ENCODE data around the gene BIVM.
"Not testable (repeated sequence)": the region's sequence is repeated elsewhere in the genome, so short reads cannot be mapped to it uniquely, and the experiment has no call there.

Gene BIVM

DNA sequence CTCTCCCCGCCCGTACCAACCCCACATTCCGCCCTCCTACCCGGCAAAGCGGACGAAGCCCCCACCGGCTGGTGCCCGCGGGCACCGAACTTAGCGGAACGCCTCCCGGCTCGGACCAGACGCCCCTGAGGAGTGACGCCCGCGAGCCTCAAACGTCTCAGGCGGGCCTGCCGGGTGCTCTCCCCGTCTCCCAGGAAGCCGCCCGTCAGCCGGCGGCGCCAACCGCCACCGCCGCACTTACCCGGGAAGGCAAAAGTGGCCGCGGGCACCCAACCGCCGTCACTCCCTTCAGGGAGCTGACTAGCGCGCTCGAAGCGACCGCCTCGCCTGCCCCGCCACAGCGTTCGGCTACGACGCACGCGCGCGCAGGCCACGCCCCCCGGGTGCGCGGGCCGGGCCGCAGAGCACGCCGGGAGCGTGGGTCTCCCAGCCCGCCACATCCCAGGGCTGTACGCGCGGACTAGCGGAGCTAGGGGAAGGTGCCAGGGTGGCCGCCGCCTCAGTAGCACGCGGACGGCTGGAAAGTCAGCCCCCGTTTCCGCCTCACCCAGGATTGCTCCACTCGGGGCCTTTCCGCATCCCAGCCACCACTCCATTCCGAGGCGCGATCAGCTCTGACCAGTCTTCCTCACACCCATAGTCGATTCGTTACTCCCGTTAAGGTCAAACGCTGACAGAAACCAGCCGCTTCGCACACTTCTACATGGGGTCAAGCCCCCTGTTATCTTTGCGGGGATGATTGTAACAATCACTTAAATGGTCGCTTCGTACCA is 25.3 kb upstream of the BIVM start, which contains the start of gene TEX30:
Gene TEX30 (minus strand): TSS at position 346 of the 773 bp plus-strand sequence. CDS start 3,760 bp downstream, outside the sequence.
- peak within 1 kb of the TSS; percentile 58 for H3K9ac ChIP-seq (ENCODE audit: low read length)
- H3K4me1 ChIP-seq (ENCODE audit: control insufficient read depth, low read depth, low read length): no peaks in the 10 kb centered on the region
- H3K27ac ChIP-seq (ENCODE audit: low read length): no peak within 1 kb of the TSS

DNA sequence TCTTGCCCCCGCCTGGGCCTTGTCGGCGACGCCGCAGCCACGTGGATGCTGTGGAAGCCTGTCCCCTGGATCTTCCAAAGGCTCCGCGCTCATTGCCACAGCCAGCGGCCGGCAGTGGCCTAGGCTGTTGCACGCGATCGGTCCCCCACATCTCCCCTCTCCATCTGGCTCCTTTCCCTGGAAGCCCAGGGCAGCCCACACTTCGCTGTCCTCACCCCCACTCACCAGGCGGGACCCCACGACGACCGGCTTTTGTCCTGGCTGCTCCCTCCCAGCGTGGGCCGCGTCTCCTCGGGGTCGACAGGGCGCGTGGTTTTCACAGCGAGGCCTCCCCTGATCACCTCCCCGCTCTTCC is 24.7 kb upstream of the BIVM start:
- H3K27ac ChIP-seq (ENCODE audit: low read length): no peak overlapping the region
- no peaks in the 10 kb centered on the region for H3K4me1 ChIP-seq (ENCODE audit: control insufficient read depth, low read depth, low read length)
- H3K36me3 ChIP-seq (ENCODE audit: control insufficient read depth, low read depth, low read length): no peaks in the 10 kb centered on the region
- H3K27me3 ChIP-seq (ENCODE audit: control insufficient read depth, insufficient read depth, low read length): peaks cover 23% of the 10 kb centered on the region
- no peaks in the 10 kb centered on the region for H3K9me3 ChIP-seq (ENCODE audit: control insufficient read depth, low read depth, low read length)
- peak overlapping the region; percentile 85 for H3K4me3 ChIP-seq (ENCODE audit: low read length)
- no peak overlapping the region for H3K9ac ChIP-seq (ENCODE audit: low read length)

More for the DNA sequence above, 25.3 kb upstream of the BIVM start, which contains the start of gene TEX30:
- Histone ChIP-seq H3K4me3 (ENCODE audit: low read length) (peak within 1 kb of the TSS; percentile 85), H3K27me3 (ENCODE audit: control insufficient read depth, insufficient read depth, low read length) (peaks cover 23% of the 10 kb centered on the region), H3K36me3 (ENCODE audit: control insufficient read depth, low read depth, low read length) (no peaks in the 10 kb centered on the region), H3K9me3 (ENCODE audit: control insufficient read depth, low read depth, low read length) (no peaks in the 10 kb centered on the region)

GRCh38 chr13:102774591-102775520 is 24.1 kb upstream of the BIVM start:
- Histone ChIP-seq H3K27me3 (ENCODE audit: control insufficient read depth, insufficient read depth, low read length) (peaks cover 23% of the 10 kb centered on the region), H3K27ac (ENCODE audit: low read length) (no peak overlapping the region), H3K36me3 (ENCODE audit: control insufficient read depth, low read depth, low read length) (no peaks in the 10 kb centered on the region), H3K4me1 (ENCODE audit: control insufficient read depth, low read depth, low read length) (no peaks in the 10 kb centered on the region), H3K4me3 (ENCODE audit: low read length) (no peak overlapping the region), H3K9me3 (ENCODE audit: control insufficient read depth, low read depth, low read length) (no peaks in the 10 kb centered on the region), H3K9ac (ENCODE audit: low read length) (no peak overlapping the region)

DNA sequence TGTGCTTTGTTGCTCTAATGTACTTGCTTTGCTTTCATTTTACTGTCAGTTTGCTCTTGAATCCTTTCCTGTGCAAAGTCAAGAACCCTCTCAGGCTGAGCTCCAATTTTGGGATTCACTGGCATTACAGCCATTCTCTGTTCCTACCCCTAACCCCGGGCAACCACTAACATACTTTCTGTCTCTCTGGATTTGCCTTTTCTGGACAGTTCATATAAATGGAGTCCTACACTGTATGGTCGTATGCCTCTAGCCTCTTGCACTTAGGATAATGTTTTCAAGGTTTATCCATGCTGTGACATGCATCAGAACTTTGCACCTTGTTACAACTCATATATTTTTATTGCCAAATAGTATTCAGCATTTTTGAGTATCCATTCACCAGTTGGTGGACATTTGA is 22.6 kb upstream of the BIVM start:
- Histone ChIP-seq H3K36me3 (ENCODE audit: control insufficient read depth, low read depth, low read length) (no peaks in the 10 kb centered on the region), H3K9me3 (ENCODE audit: control insufficient read depth, low read depth, low read length) (no peaks in the 10 kb centered on the region), H3K9ac (ENCODE audit: low read length) (no peak overlapping the region), H3K27ac (ENCODE audit: low read length) (no peak overlapping the region), H3K27me3 (ENCODE audit: control insufficient read depth, insufficient read depth, low read length) (peaks cover 23% of the 10 kb centered on the region), H3K4me1 (ENCODE audit: control insufficient read depth, low read depth, low read length) (no peaks in the 10 kb centered on the region), H3K4me3 (ENCODE audit: low read length) (no peak overlapping the region)

DNA sequence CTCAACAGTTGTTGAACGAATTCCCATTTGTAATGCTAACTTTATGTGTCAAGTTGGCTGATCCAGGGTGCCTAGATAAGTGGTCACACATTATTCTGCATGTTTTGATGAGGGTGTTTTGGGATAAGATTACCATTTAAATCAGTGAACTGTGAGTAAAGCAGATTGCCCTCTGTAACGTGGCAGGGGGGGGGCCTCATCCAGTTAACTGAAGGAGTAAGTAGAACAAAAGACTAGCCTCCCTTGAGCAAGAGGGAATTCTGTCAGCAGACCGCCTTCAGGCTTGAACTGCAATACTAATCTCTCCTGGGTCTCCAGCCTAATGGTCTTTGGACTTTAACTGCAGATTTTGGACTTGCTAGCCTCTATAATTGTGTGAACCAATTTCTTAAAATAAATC is 21.2 kb upstream of the BIVM start:
- Histone ChIP-seq H3K27ac (ENCODE audit: low read length) (no peak overlapping the region), H3K9me3 (ENCODE audit: control insufficient read depth, low read depth, low read length) (peaks cover 3% of the 10 kb centered on the region), H3K36me3 (ENCODE audit: control insufficient read depth, low read depth, low read length) (no peaks in the 10 kb centered on the region), H3K4me3 (ENCODE audit: low read length) (no peak overlapping the region), H3K4me1 (ENCODE audit: control insufficient read depth, low read depth, low read length) (no peaks in the 10 kb centered on the region), H3K9ac (ENCODE audit: low read length) (no peak overlapping the region), H3K27me3 (ENCODE audit: control insufficient read depth, insufficient read depth, low read length) (peaks cover 16% of the 10 kb centered on the region)

- H3K27me3 ChIP-seq (ENCODE audit: control insufficient read depth, insufficient read depth, low read length): peaks cover 4% of the 10 kb centered on the region
- peaks cover 3% of the 10 kb centered on the region for H3K9me3 ChIP-seq (ENCODE audit: control insufficient read depth, low read depth, low read length)
- H3K36me3 ChIP-seq (ENCODE audit: control insufficient read depth, low read depth, low read length): no peaks in the 10 kb centered on the region
- H3K4me1 ChIP-seq (ENCODE audit: control insufficient read depth, low read depth, low read length): no peaks in the 10 kb centered on the region
- H3K4me3 ChIP-seq (ENCODE audit: low read length): no peak overlapping the region
- H3K27ac ChIP-seq (ENCODE audit: low read length): no peak overlapping the region
- H3K9ac ChIP-seq (ENCODE audit: low read length): no peak overlapping the region
Measured at GRCh38 chr13:102779436-102780159, 19.3 kb upstream of the BIVM start.

DNA sequence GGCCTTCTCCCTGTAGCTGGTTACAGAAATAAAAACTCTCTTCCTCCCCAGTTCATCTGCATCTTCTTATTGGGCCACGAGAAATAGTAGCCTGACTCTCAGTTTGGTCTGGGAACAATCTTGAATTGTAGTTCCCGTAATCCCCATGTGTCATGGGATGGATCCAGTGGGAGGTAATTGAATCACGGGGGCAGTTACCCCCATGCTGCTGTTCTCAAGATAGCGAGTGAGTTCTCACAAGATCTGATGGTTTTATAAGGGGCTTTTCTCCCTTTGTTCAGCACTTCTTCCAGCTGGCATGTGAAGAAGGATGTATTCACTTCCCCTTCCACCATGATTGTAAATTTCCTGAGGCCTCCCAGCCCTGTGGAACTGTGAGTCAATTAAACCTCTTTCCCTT is 18.3 kb upstream of the BIVM start:
- not testable (repeated sequence) for H3K27me3 ChIP-seq (ENCODE audit: control insufficient read depth, insufficient read depth, low read length); H3K27ac ChIP-seq (ENCODE audit: low read length); H3K9me3 ChIP-seq (ENCODE audit: control insufficient read depth, low read depth, low read length); H3K4me3 ChIP-seq (ENCODE audit: low read length); H3K36me3 ChIP-seq (ENCODE audit: control insufficient read depth, low read depth, low read length); H3K9ac ChIP-seq (ENCODE audit: low read length); H3K4me1 ChIP-seq (ENCODE audit: control insufficient read depth, low read depth, low read length)

DNA sequence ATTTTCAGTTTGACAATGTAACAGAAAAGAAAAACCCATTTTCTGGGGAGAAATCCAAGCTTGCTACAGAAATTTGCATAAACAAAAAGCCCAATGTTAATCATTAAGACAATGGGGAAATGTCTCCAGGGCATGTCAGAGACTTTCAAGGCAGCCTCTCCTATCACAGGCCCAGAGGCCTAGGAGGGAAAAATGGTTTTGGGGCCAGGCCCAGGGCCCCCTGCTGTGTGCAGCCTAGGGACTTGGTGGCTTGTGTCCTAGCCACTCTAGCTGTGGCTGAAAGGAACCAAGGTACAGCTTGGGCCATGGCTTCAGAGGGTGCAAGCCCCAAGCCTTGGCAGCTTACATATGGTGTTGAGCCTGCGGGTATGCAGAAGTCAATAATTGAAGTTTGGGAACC is 17.3 kb upstream of the BIVM start:
- peaks cover 3% of the 10 kb centered on the region for H3K9me3 ChIP-seq (ENCODE audit: control insufficient read depth, low read depth, low read length)
- no peak overlapping the region for H3K4me3 ChIP-seq (ENCODE audit: low read length)
- H3K9ac ChIP-seq (ENCODE audit: low read length): no peak overlapping the region
- H3K4me1 ChIP-seq (ENCODE audit: control insufficient read depth, low read depth, low read length): no peaks in the 10 kb centered on the region
- H3K27ac ChIP-seq (ENCODE audit: low read length): no peak overlapping the region
- H3K36me3 ChIP-seq (ENCODE audit: control insufficient read depth, low read depth, low read length): peaks cover 6% of the 10 kb centered on the region
- no peaks in the 10 kb centered on the region for H3K27me3 ChIP-seq (ENCODE audit: control insufficient read depth, insufficient read depth, low read length)

GRCh38 chr13:102784483-102784882 is 14.4 kb upstream of the BIVM start:
- Histone ChIP-seq H3K9me3 (ENCODE audit: control insufficient read depth, low read depth, low read length) (peaks cover 3% of the 10 kb centered on the region), H3K27me3 (ENCODE audit: control insufficient read depth, insufficient read depth, low read length) (no peaks in the 10 kb centered on the region), H3K9ac (ENCODE audit: low read length) (no peak overlapping the region), H3K36me3 (ENCODE audit: control insufficient read depth, low read depth, low read length) (peaks cover 18% of the 10 kb centered on the region), H3K27ac (ENCODE audit: low read length) (no peak overlapping the region), H3K4me3 (ENCODE audit: low read length) (no peak overlapping the region), H3K4me1 (ENCODE audit: control insufficient read depth, low read depth, low read length) (no peaks in the 10 kb centered on the region)

- no peaks in the 10 kb centered on the region for H3K9me3 ChIP-seq (ENCODE audit: control insufficient read depth, low read depth, low read length)
- no peak overlapping the region for H3K27ac ChIP-seq (ENCODE audit: low read length)
- no peaks in the 10 kb centered on the region for H3K27me3 ChIP-seq (ENCODE audit: control insufficient read depth, insufficient read depth, low read length)
- peaks cover 6% of the 10 kb centered on the region for H3K4me1 ChIP-seq (ENCODE audit: control insufficient read depth, low read depth, low read length)
- H3K4me3 ChIP-seq (ENCODE audit: low read length): no peak overlapping the region
- H3K9ac ChIP-seq (ENCODE audit: low read length): no peak overlapping the region
- peaks cover 31% of the 10 kb centered on the region for H3K36me3 ChIP-seq (ENCODE audit: control insufficient read depth, low read depth, low read length)
Measured at GRCh38 chr13:102788683-102789082, 10.2 kb upstream of the BIVM start.

DNA sequence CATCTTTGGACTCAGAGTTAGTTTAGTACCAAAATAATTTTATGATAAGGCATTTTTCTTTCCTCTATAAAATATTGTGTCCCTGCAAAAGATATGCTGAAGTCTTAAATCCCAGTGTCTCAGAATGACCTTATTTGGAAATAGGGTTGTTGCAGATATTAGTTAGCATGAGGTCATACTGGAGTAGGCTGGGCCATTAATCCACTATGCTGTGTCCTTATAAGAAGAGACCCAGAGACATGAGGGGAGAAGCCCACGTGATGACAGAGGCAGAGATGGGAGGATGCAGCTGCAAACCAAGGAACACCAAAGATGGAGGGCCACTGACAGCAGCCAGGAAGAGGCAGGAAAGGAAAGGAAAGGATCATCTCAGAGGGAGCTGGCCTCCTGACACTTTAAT is 6.5 kb upstream of the BIVM start:
- peaks cover 7% of the 10 kb centered on the region for H3K4me1 ChIP-seq (ENCODE audit: control insufficient read depth, low read depth, low read length)
- H3K36me3 ChIP-seq (ENCODE audit: control insufficient read depth, low read depth, low read length): peaks cover 25% of the 10 kb centered on the region
- no peak overlapping the region for H3K27ac ChIP-seq (ENCODE audit: low read length)
- H3K4me3 ChIP-seq (ENCODE audit: low read length): no peak overlapping the region
- no peak overlapping the region for H3K9ac ChIP-seq (ENCODE audit: low read length)
- H3K27me3 ChIP-seq (ENCODE audit: control insufficient read depth, insufficient read depth, low read length): peaks cover under 1% of the 10 kb centered on the region
- no peaks in the 10 kb centered on the region for H3K9me3 ChIP-seq (ENCODE audit: control insufficient read depth, low read depth, low read length)
